ENCODE results near the gene POLQ. TPM values are rescaled to one million over a fixed set of nuclear protein-coding genes. Genes with fewer than 3 reads are reported as not detected.

Gene POLQ
- total RNA-seq, 1 donor from 2014 or later, result 1.3 TPM

DNA sequence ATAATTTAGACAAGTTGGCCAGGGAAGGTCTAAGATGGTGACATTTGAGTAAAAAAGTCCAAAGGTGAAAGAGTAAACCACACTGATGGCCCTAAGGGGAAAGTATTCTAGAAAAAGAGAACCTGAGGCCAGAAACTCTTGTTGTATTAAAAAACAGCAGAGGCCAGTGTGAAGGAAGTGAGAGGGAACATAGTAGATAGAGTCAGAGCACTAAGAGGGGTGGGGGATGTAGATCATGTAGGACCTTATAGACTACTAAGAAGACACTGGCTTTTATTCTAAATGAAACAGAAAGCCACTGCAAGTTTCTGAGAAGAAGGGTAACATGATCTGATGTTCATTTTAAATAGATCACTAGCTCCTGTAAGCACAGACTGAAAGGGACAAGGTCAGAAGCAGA is 14.5 kb downstream of the POLQ start:
- no peak overlapping the region for H3K27ac Mint-ChIP-seq (ENCODE audit: unreplicated experiment)
- Histone ChIP-seq H3K27me3 (ENCODE audit: insufficient read depth, low read length) (no peaks in the 10 kb centered on the region), H3K9me3 (ENCODE audit: insufficient read depth, low read depth, low read length) (no peaks in the 10 kb centered on the region), H3K4me1 (ENCODE audit: insufficient read depth, low read length) (no peaks in the 10 kb centered on the region), H3K9ac (ENCODE audit: low read length) (no peak overlapping the region), H4K20me1 (ENCODE audit: insufficient read depth, low read length) (no peaks in the 10 kb centered on the region), H3K4me3 (ENCODE audit: insufficient read depth, low read depth, low read length) (no peak overlapping the region), H3K4me2 (ENCODE audit: low read length) (no peak overlapping the region), H3K79me2 (ENCODE audit: insufficient read depth, low read length) (no peaks in the 10 kb centered on the region), H3K36me3 (ENCODE audit: insufficient read depth, low read length) (peaks cover 3% of the 10 kb centered on the region), H3K27ac (ENCODE audit: low read depth, low read length) (no peak overlapping the region), H2AFZ (ENCODE audit: low read depth, low read length) (no peak overlapping the region)
- no peak overlapping the region for H3K4me3 Mint-ChIP-seq (ENCODE audit: unreplicated experiment)
- no peaks in the 10 kb centered on the region for H3K9me3 Mint-ChIP-seq (ENCODE audit: unreplicated experiment)
- no peak for FAIRE-seq
- H3K36me3 Mint-ChIP-seq (ENCODE audit: low read depth, unreplicated experiment), result no peaks in the 10 kb centered on the region
- DNase-seq (ENCODE audit: low read depth), result no peak
- TF ChIP-seq EZH2 (IDR thresholded peaks at IDR 0.05; ENCODE audit: insufficient read depth, low read length), result no peak
- TF ChIP-seq, protein P1, sequence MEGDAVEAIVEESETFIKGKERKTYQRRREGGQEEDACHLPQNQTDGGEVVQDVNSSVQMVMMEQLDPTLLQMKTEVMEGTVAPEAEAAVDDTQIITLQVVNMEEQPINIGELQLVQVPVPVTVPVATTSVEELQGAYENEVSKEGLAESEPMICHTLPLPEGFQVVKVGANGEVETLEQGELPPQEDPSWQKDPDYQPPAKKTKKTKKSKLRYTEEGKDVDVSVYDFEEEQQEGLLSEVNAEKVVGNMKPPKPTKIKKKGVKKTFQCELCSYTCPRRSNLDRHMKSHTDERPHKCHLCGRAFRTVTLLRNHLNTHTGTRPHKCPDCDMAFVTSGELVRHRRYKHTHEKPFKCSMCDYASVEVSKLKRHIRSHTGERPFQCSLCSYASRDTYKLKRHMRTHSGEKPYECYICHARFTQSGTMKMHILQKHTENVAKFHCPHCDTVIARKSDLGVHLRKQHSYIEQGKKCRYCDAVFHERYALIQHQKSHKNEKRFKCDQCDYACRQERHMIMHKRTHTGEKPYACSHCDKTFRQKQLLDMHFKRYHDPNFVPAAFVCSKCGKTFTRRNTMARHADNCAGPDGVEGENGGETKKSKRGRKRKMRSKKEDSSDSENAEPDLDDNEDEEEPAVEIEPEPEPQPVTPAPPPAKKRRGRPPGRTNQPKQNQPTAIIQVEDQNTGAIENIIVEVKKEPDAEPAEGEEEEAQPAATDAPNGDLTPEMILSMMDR (IDR thresholded peaks at IDR 0.05; ENCODE audit: insufficient read depth, low read depth, low read length), result no peak
- H3K4me1 Mint-ChIP-seq (ENCODE audit: low read depth, unreplicated experiment), result no peaks in the 10 kb centered on the region
- H3K27me3 Mint-ChIP-seq (ENCODE audit: low read depth, unreplicated experiment), result no peaks in the 10 kb centered on the region

DNA sequence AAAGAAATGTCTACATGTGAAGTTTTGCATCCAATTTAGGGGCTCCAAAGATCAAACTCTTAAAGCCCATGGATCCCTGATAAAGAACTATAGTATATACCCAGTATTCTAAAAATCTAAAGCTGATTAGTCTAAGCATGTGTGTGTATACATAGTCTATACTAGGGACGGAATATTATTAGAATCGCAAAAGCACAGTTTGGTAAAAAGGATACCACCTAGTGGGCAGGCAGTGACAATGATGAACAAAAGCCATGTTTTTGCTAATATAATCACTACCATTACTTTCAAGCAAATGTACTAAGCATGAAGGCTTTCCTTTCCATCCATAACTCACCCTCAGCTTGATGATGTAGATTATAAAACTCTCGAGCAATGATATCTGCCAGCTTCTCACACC is 16.5 kb downstream of the POLQ start:
- H3K36me3 ChIP-seq (ENCODE audit: insufficient read depth, low read length), result peaks cover 3% of the 10 kb centered on the region
- DNase-seq (ENCODE audit: low read depth), result no peak
- H3K27me3 Mint-ChIP-seq (ENCODE audit: low read depth, unreplicated experiment), result no peaks in the 10 kb centered on the region
- no peak overlapping the region for H3K27ac Mint-ChIP-seq (ENCODE audit: unreplicated experiment)
- H3K79me2 ChIP-seq (ENCODE audit: insufficient read depth, low read length), result no peaks in the 10 kb centered on the region
- FAIRE-seq, result peak; percentile 41
- H3K9me3 Mint-ChIP-seq (ENCODE audit: unreplicated experiment), result no peaks in the 10 kb centered on the region
- no peak for TF ChIP-seq EZH2 (IDR thresholded peaks at IDR 0.05; ENCODE audit: insufficient read depth, low read length)
- TF ChIP-seq, protein P1 (IDR thresholded peaks at IDR 0.05; ENCODE audit: insufficient read depth, low read depth, low read length), result peak; percentile 44
- no peaks in the 10 kb centered on the region for H3K9me3 ChIP-seq (ENCODE audit: insufficient read depth, low read depth, low read length)
- no peaks in the 10 kb centered on the region for H3K4me1 Mint-ChIP-seq (ENCODE audit: low read depth, unreplicated experiment)
- H3K4me3 Mint-ChIP-seq (ENCODE audit: unreplicated experiment), result no peak overlapping the region
- H3K27me3 ChIP-seq (ENCODE audit: insufficient read depth, low read length), result no peaks in the 10 kb centered on the region
- H3K9ac ChIP-seq (ENCODE audit: low read length), result no peak overlapping the region
- H3K27ac ChIP-seq (ENCODE audit: low read depth, low read length), result no peak overlapping the region
- no peak overlapping the region for H3K4me3 ChIP-seq (ENCODE audit: insufficient read depth, low read depth, low read length)
- H3K4me1 ChIP-seq (ENCODE audit: insufficient read depth, low read length), result no peaks in the 10 kb centered on the region
- no peaks in the 10 kb centered on the region for H4K20me1 ChIP-seq (ENCODE audit: insufficient read depth, low read length)
- no peak overlapping the region for H3K4me2 ChIP-seq (ENCODE audit: low read length)
- no peak overlapping the region for H2AFZ ChIP-seq (ENCODE audit: low read depth, low read length)
- no peaks in the 10 kb centered on the region for H3K36me3 Mint-ChIP-seq (ENCODE audit: low read depth, unreplicated experiment)

GRCh38 chr3:121520510-121520909 is 25.3 kb downstream of the POLQ start:
- Mint-ChIP-seq H3K4me3 (ENCODE audit: unreplicated experiment) (no peak overlapping the region), H3K27me3 (ENCODE audit: low read depth, unreplicated experiment) (no peaks in the 10 kb centered on the region), H3K27ac (ENCODE audit: unreplicated experiment) (no peak overlapping the region), H3K9me3 (ENCODE audit: unreplicated experiment) (no peaks in the 10 kb centered on the region), H3K36me3 (ENCODE audit: low read depth, unreplicated experiment) (no peaks in the 10 kb centered on the region), H3K4me1 (ENCODE audit: low read depth, unreplicated experiment) (no peaks in the 10 kb centered on the region)
- Histone ChIP-seq H3K9ac (ENCODE audit: low read length) (no peak overlapping the region), H4K20me1 (ENCODE audit: insufficient read depth, low read length) (no peaks in the 10 kb centered on the region), H3K4me1 (ENCODE audit: insufficient read depth, low read length) (no peaks in the 10 kb centered on the region), H3K4me3 (ENCODE audit: insufficient read depth, low read depth, low read length) (no peak overlapping the region), H3K9me3 (ENCODE audit: insufficient read depth, low read depth, low read length) (no peaks in the 10 kb centered on the region), H3K79me2 (ENCODE audit: insufficient read depth, low read length) (peaks cover under 1% of the 10 kb centered on the region), H3K4me2 (ENCODE audit: low read length) (no peak overlapping the region), H3K36me3 (ENCODE audit: insufficient read depth, low read length) (no peaks in the 10 kb centered on the region), H3K27ac (ENCODE audit: low read depth, low read length) (no peak overlapping the region), H2AFZ (ENCODE audit: low read depth, low read length) (no peak overlapping the region), H3K27me3 (ENCODE audit: insufficient read depth, low read length) (no peaks in the 10 kb centered on the region)
- TF ChIP-seq, protein P1 (IDR thresholded peaks at IDR 0.05; ENCODE audit: insufficient read depth, low read depth, low read length), result no peak
- no peak for TF ChIP-seq EZH2 (IDR thresholded peaks at IDR 0.05; ENCODE audit: insufficient read depth, low read length)
- FAIRE-seq (no peak), DNase-seq (ENCODE audit: low read depth) (no peak)
